NCI-H187 treated with DMSO at 0.1 percent for 48 hours (cell line): Measurements from ENCODE around the gene ZNF749.
"Not testable (repeated sequence)": the region's sequence is repeated elsewhere in the genome, so short reads cannot be mapped to it uniquely, and the experiment has no call there.

Experiments
- DNase-seq: peaks from one replicate; lab custom pipeline; 2025; lab: John Stamatoyannopoulos, UW

Gene ZNF749

GRCh38 chr19:57466489-57466888 is 31.4 kb downstream of the ZNF749 start:
- DNase-seq = no peak

DNA sequence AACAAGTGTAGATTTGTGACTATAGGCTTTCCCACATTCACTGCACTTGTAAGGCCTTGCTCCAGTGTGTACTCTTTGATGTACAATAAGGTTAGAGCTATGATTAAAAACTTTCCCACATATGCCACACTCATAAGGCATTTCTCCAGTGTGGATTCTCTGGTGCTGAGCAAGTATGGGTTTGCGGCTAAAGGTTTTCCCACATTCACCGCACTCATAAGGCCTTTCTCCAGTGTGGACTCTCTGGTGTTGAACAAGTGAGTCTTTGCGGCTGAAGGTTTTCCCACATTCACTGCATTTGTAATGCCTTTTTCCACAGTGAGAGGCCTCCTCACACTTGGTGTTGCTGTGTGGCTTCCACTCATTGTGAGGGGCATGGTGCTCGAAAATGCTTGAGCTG is 38.5 kb downstream of the ZNF749 start:
- DNase-seq = no peak

GRCh38 chr19:57477191-57478008 is 42.3 kb downstream of the ZNF749 start, which contains the start of gene ZNF772:
Gene ZNF772, minus strand, starts transcription at chr19:57477566. Its CDS starts 257 bp downstream, at chr19:57477309.
- DNase-seq = peak; percentile 60

DNA sequence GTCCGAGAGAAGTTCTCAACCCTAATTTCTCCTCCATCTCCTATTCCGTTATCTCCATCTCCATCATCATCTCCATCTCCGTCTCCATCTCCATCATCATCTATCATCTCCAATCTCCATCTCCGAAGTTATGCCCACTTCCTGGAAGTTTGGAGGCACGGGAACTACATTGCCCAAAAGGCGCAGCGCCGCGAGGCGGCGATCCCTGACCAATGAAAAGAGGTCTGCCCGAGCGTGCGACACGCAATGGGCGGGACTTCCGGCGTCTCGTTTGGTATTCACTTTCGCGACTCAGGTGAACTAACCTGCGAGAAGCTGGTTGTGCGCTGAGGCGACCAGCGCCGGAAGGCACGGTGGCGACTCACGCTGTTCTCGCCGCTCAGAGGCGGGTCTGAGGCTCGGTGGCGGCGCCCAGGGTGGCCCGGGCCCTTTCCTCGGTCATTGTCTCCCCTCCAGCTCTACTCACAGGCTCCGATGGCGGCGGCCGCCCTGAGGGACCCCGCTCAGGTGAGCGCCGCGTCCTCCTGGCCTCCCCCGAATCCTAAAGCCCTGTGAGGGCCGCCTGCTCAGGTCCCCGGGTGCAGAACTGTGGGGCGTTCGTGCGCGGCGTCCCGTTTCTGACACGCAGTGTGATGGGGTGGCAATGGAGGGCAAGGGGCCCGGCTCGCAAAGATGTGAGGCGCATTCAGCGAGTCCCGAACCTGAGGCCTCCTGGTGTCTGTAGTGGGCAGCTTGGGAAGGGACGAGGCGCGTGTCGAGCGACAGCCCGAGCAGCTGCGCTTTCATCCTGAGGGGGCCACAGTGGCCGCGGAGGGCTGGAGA is 52.6 kb downstream of the ZNF749 start, which contains the start of gene ZNF419:
Gene ZNF419, plus strand, starts transcription at position 274 of the 822 bp plus-strand sequence. Its CDS starts 201 bp downstream, at position 475.
- peak; percentile 37 for DNase-seq

DNA sequence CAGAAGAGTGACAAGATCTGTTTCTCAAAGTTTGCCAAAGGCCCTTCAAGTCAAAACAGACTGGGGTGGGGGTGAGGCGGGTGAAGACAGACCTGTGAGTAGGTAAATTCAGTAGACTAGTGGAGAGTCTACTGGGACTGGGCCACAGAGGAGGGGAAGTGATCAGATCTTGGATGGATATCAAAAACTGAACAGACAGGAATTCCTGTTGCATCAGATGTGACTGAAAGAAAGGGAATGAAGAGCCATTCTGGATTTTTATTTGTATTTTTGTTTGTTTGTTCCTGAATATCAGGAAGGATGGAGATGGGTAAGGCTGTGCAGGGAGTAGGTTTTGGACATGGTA is 53.1 kb downstream of the ZNF749 start:
- DNase-seq = not testable (repeated sequence)
